KMS-11 (cell line): ENCODE results near the gene DNM1L.
"Not testable (repeated sequence)": the region's sequence is repeated elsewhere in the genome, so short reads cannot be mapped to it uniquely, and the experiment has no call there.

Source experiments
- H2AFZ ChIP-seq: fragments of 200-600 bp; sonication (generic); 2 replicates; pipeline ENCODE4 v1.6.1; 2016; ENCODE audit warnings: antibody characterized with exemption, mixed run types, low read depth
- H3K27ac ChIP-seq: fragments of 200-600 bp; sonication (generic); 2 replicates; pipeline ENCODE4 v1.6.1; 2016; ENCODE audit warnings: mild to moderate bottlenecking, mixed run types
- H3K27me3 ChIP-seq: fragments of 200-600 bp; sonication (generic); 2 replicates; pipeline ENCODE4 v1.6.1; 2017; ENCODE audit warnings: mild to moderate bottlenecking, low read depth, mixed run types, moderate library complexity; ENCODE audit not compliant: insufficient read depth
- H3K36me3 ChIP-seq: fragments of 200-600 bp; sonication (generic); 2 replicates; pipeline ENCODE4 v1.6.1; 2017; ENCODE audit warnings: mild to moderate bottlenecking, mixed run types; ENCODE audit not compliant: insufficient read depth
- H3K4me1 ChIP-seq: fragments of 200-600 bp; sonication (generic); 2 replicates; pipeline ENCODE4 v1.6.1; 2016; ENCODE audit warnings: mild to moderate bottlenecking, low read depth, mixed run types; ENCODE audit not compliant: poor library complexity, severe bottlenecking
- H3K4me2 ChIP-seq: fragments of 200-600 bp; sonication (generic); 2 replicates; pipeline ENCODE4 v1.7.0; 2016; ENCODE audit warnings: mild to moderate bottlenecking, mixed run types
- H3K4me3 ChIP-seq: fragments of 200-600 bp; sonication (generic); IDR thresholded peaks from 2 replicates; pipeline ENCODE4 v1.6.1; 2017; ENCODE audit warnings: low read depth, low read length, mixed read lengths; ENCODE audit not compliant: insufficient read depth
- H3K79me2 ChIP-seq: fragments of 200-600 bp; sonication (generic); 2 replicates; pipeline ENCODE4 v1.6.1; 2016; ENCODE audit warnings: low read depth, mixed run types; ENCODE audit not compliant: insufficient read depth
- H3K9ac ChIP-seq: fragments of 200-600 bp; sonication (generic); 2 replicates; pipeline ENCODE4 v1.6.1; 2016; ENCODE audit warnings: mild to moderate bottlenecking, mixed run types
- H4K20me1 ChIP-seq: fragments of 200-600 bp; sonication (generic); 2 replicates; pipeline ENCODE4 v1.6.1; 2016; ENCODE audit warnings: mild to moderate bottlenecking, mixed run types; ENCODE audit not compliant: insufficient read depth
- CTCF ChIP-seq: fragments of 200-600 bp; sonication (generic); conservative IDR thresholded peaks from 2 replicates; pipeline ENCODE4 v1.6.1; 2017; ENCODE audit warnings: low read depth, mild to moderate bottlenecking, antibody characterized with exemption, low read length, moderate library complexity, mixed read lengths

Gene DNM1L

GRCh38 chr12:32708926-32709325 is 29.8 kb downstream of the DNM1L start:
- no peak for TF ChIP-seq CTCF
- Histone ChIP-seq H2AFZ (no peak overlapping the region), H3K4me1 (no peaks in the 10 kb centered on the region), H3K4me2 (no peak overlapping the region), H3K27ac (no peak overlapping the region), H3K36me3 (peaks cover 20% of the 10 kb centered on the region; the same call in 1 of the 2 replicates), H3K79me2 (no peaks in the 10 kb centered on the region), H3K4me3 (no peak overlapping the region), H4K20me1 (no peaks in the 10 kb centered on the region), H3K9ac (no peak overlapping the region), H3K27me3 (no peaks in the 10 kb centered on the region)

GRCh38 chr12:32714772-32715171 is 35.7 kb downstream of the DNM1L start:
- H3K79me2 ChIP-seq = no peaks in the 10 kb centered on the region
- no peak for TF ChIP-seq CTCF
- no peak overlapping the region for H3K9ac ChIP-seq
- no peak overlapping the region for H3K4me3 ChIP-seq
- no peak overlapping the region for H3K4me2 ChIP-seq
- no peaks in the 10 kb centered on the region for H4K20me1 ChIP-seq
- H3K27me3 ChIP-seq = no peaks in the 10 kb centered on the region
- H3K36me3 ChIP-seq = peaks cover 5% of the 10 kb centered on the region; the same call in 1 of the 2 replicates
- H3K4me1 ChIP-seq = no peaks in the 10 kb centered on the region
- H3K27ac ChIP-seq = no peak overlapping the region
- H2AFZ ChIP-seq = no peak overlapping the region

- Histone ChIP-seq H3K79me2 (no peaks in the 10 kb centered on the region), H4K20me1 (no peaks in the 10 kb centered on the region), H3K36me3 (no peaks in the 10 kb centered on the region), H3K27me3 (no peaks in the 10 kb centered on the region), H3K9ac (no peak overlapping the region), H3K4me2 (no peak overlapping the region), H3K4me1 (no peaks in the 10 kb centered on the region), H2AFZ (no peak overlapping the region), H3K27ac (no peak overlapping the region), H3K4me3 (no peak overlapping the region)
- TF ChIP-seq CTCF = no peak
Observed at GRCh38 chr12:32718926-32719325, 39.8 kb downstream of the DNM1L start.

GRCh38 chr12:32725308-32725707 is 46.2 kb downstream of the DNM1L start:
- not testable (repeated sequence) for H3K36me3 ChIP-seq

GRCh38 chr12:32726286-32726685 is 47.2 kb downstream of the DNM1L start:
- TF ChIP-seq CTCF = no peak
- no peaks in the 10 kb centered on the region for H4K20me1 ChIP-seq

More at GRCh38 chr12:32725308-32725707, 46.2 kb downstream of the DNM1L start:
- H3K4me2 ChIP-seq, H3K27me3 ChIP-seq, H2AFZ ChIP-seq, H3K4me3 ChIP-seq, H4K20me1 ChIP-seq, H3K79me2 ChIP-seq, H3K4me1 ChIP-seq, H3K9ac ChIP-seq, H3K27ac ChIP-seq: not testable (repeated sequence)

More at GRCh38 chr12:32726286-32726685, 47.2 kb downstream of the DNM1L start:
- Histone ChIP-seq H3K27ac (no peak overlapping the region), H3K4me3 (no peak overlapping the region), H3K9ac (no peak overlapping the region), H3K4me1 (no peaks in the 10 kb centered on the region), H2AFZ (no peak overlapping the region), H3K4me2 (no peak overlapping the region), H3K36me3 (peaks cover 5% of the 10 kb centered on the region; the same call in 1 of the 2 replicates), H3K79me2 (no peaks in the 10 kb centered on the region), H3K27me3 (no peaks in the 10 kb centered on the region)
